ENCODE results near the gene RNF144A.
"Not testable (repeated sequence)": the region's sequence is repeated elsewhere in the genome, so short reads cannot be mapped to it uniquely, and the experiment has no call there.

Gene RNF144A

GRCh38 chr2:6973895-6974545, 56.8 kb downstream of the RNF144A start:
- DNase-seq = no peak

GRCh38 chr2:6975988-6976387, 58.8 kb downstream of the RNF144A start:
- DNase-seq = no peak

GRCh38 chr2:6977113-6977741, 60.0 kb downstream of the RNF144A start:
- no peak for DNase-seq

- no peak for DNase-seq
Measured at GRCh38 chr2:6977786-6978185, 60.6 kb downstream of the RNF144A start.

- DNase-seq = no peak
Measured at GRCh38 chr2:6978991-6979390, 61.8 kb downstream of the RNF144A start.

- no peak for DNase-seq
Measured at GRCh38 chr2:6982449-6982848, 65.2 kb downstream of the RNF144A start.

DNA sequence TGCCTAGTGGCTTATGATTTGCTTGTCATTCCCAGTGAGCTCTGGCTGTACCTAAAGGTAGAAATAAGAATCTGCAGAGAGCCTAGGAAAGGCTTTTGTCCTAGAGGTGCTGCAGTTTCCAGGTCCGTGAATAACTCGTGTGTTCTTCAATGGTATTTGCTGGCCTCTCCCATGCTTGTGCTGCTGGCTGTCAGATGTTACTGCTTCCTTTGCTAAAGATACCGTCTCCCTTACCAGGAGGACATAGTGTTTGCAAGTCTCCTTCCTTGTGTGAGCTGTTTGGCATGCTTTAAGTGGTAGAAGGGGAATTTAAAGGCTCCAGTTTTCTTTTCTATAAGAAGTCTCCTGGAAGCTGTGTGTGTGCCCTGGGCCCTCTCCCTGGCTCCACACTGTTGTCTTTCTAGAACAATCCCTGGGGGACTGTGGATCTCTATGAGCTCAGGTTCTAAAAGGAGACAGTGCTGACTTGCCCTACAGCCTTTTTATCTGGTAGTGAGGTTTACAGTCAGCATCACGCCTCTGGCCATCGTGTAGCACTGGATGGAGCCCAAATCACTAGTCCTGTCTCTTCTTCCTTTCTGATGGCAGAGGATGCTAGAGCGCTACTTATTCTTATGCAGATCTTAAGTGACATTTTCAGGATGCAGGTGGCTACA, 65.8 kb downstream of the RNF144A start:
- no peak for DNase-seq

- DNase-seq = no peak
Measured at GRCh38 chr2:6986301-6986911, 69.2 kb downstream of the RNF144A start.

DNA sequence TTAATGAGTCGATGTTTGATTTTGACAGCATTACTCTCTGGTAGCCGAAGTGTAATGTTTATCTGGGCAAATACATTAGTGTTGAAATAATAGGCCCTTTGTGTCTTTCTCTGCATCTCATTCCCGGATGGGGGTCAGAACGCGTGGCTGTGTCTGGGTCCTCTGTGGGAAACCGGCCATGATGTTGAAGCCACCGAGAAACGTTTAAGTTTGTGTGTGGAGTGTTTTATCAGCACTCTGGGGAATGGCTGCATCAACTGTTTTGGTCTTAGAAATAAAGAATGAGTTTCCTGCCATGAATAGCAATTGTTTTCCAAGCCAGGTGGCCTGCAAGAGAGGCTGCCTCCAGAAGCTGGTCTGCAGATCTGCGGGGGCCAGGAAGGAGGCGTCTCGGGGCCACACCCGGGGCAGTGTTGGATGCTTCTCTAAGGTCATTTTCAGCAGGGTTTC, 69.7 kb downstream of the RNF144A start:
- no peak for DNase-seq

GRCh38 chr2:6990871-6991270, 73.7 kb downstream of the RNF144A start:
- no peak for DNase-seq

DNA sequence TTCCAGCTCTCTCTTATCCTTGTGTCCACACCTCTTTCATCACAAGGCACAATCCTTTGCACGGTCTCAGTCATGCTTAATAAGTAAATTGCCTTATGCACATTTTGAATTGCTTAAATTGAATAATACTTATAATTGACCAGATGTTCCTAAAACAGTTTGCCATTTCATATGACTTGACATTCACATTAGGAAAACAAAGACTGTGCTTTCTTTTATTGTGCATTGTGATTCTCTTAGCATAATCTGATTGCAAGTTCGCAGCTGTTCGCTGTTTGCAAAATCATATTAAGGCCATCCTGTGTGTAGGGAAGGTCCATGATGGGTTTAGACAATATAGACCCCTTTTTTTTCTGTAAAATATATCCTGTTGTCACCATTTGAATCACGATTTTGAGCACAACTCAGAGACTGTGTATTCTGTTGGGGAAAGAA, 75.6 kb downstream of the RNF144A start:
- no peak for DNase-seq

- no peak for DNase-seq
Measured at GRCh38 chr2:6993229-6993640, 76.0 kb downstream of the RNF144A start.

GRCh38 chr2:6993936-6994335, 76.7 kb downstream of the RNF144A start:
- no peak for DNase-seq

- no peak for DNase-seq
Measured at GRCh38 chr2:6994536-6995128, 77.4 kb downstream of the RNF144A start.

GRCh38 chr2:6995391-6996097, 78.3 kb downstream of the RNF144A start:
- no peak for DNase-seq

GRCh38 chr2:6999211-6999877, 82.1 kb downstream of the RNF144A start:
- no peak for DNase-seq

- not testable (repeated sequence) for DNase-seq
Measured at GRCh38 chr2:7001395-7001794, 84.2 kb downstream of the RNF144A start.

- DNase-seq = no peak
Measured at GRCh38 chr2:7003895-7004294, 86.7 kb downstream of the RNF144A start.

GRCh38 chr2:7004636-7005035, 87.4 kb downstream of the RNF144A start:
- no peak for DNase-seq

- no peak for DNase-seq
Measured at GRCh38 chr2:7007488-7007845, 90.3 kb downstream of the RNF144A start.

GRCh38 chr2:7007846-7008741, 90.9 kb downstream of the RNF144A start:
- DNase-seq = no peak

Data from effector CD4-positive, alpha-beta T cell (primary cell).